ENCODE results near the gene DLGAP1.

The DLGAP1 gene

GRCh38 chr18:3886575-3887322 is 568.4 kb downstream of the DLGAP1 start:
- no peak for DNase-seq (ENCODE audit: extremely low spot score)
- ChIA-PET POLR2A (no interaction called here), CTCF (interaction anchor here (0.7 kb wide), 1 partner anchor 107 kb away, joined by 3 read pairs; no protein-coding TSS in a partner anchor)
- no peak for TF ChIP-seq HDGF (IDR thresholded peaks at IDR 0.05; ENCODE audit: borderline replicate concordance)
- TF ChIP-seq CTBP1 (IDR thresholded peaks at IDR 0.05; ENCODE audit: borderline replicate concordance), result no peak
- TF ChIP-seq SP1 (IDR thresholded peaks at IDR 0.05), result no peak
- no peak for TF ChIP-seq NFRKB (IDR thresholded peaks at IDR 0.05)
- no peak for TF ChIP-seq L3MBTL2 (conservative IDR thresholded peaks at IDR 0.05)
- no peak for TF ChIP-seq FOXK2 (IDR thresholded peaks at IDR 0.05)
- TF ChIP-seq FOXM1 (IDR thresholded peaks at IDR 0.05; ENCODE audit: borderline replicate concordance), result no peak
- no peak for TF ChIP-seq FOXA1 (IDR thresholded peaks at IDR 0.05)
- TF ChIP-seq LEF1 (IDR thresholded peaks at IDR 0.05; ENCODE audit: borderline replicate concordance), result no peak
- TF ChIP-seq ELF4 (IDR thresholded peaks at IDR 0.05), result no peak
- no peak for TF ChIP-seq ZNF384 (IDR thresholded peaks at IDR 0.05)

- no peak for TF ChIP-seq TARDBP (IDR thresholded peaks at IDR 0.05)
- TF ChIP-seq ZNF384 (IDR thresholded peaks at IDR 0.05), result no peak
- TF ChIP-seq FOXA1 (IDR thresholded peaks at IDR 0.05), result no peak
- no peak for TF ChIP-seq BHLHE40 (IDR thresholded peaks at IDR 0.05; ENCODE audit: borderline replicate concordance)
- no peak for TF ChIP-seq CTBP1 (IDR thresholded peaks at IDR 0.05; ENCODE audit: borderline replicate concordance)
- TF ChIP-seq PKNOX1 (IDR thresholded peaks at IDR 0.05), result no peak
- TF ChIP-seq HDGF (IDR thresholded peaks at IDR 0.05; ENCODE audit: borderline replicate concordance), result no peak
- no peak for TF ChIP-seq FOXM1 (IDR thresholded peaks at IDR 0.05; ENCODE audit: borderline replicate concordance)
- no peak for TF ChIP-seq L3MBTL2 (conservative IDR thresholded peaks at IDR 0.05)
- TF ChIP-seq SP1 (IDR thresholded peaks at IDR 0.05), result no peak
- TF ChIP-seq NFRKB (IDR thresholded peaks at IDR 0.05), result no peak
- TF ChIP-seq ELF4 (IDR thresholded peaks at IDR 0.05), result no peak
- no peak for TF ChIP-seq FOXK2 (IDR thresholded peaks at IDR 0.05)
- no peak for TF ChIP-seq LEF1 (IDR thresholded peaks at IDR 0.05; ENCODE audit: borderline replicate concordance)
- no peak for TF ChIP-seq ARNT (IDR thresholded peaks at IDR 0.05)
- ChIA-PET POLR2A (no interaction called here), CTCF (interaction anchor here (0.9 kb wide), 1 partner anchor 16 kb away, joined by 3 read pairs; no protein-coding TSS in a partner anchor)
- DNase-seq (ENCODE audit: extremely low spot score), result peak; percentile 18
Observed at GRCh38 chr18:3885209-3885792, 569.8 kb downstream of the DLGAP1 start.

- DNase-seq (ENCODE audit: extremely low spot score), result no peak
- ChIA-PET CTCF (interaction anchor here (0.6 kb wide), 1 partner anchor 108 kb away, joined by 5 read pairs; no protein-coding TSS in a partner anchor), POLR2A (no interaction called here)
- no peak for TF ChIP-seq SP1 (IDR thresholded peaks at IDR 0.05)
- no peak for TF ChIP-seq SUZ12 (IDR thresholded peaks at IDR 0.05)
- no peak for TF ChIP-seq BHLHE40 (IDR thresholded peaks at IDR 0.05; ENCODE audit: borderline replicate concordance)
- TF ChIP-seq FOXK2 (IDR thresholded peaks at IDR 0.05), result no peak
- TF ChIP-seq ZNF384 (IDR thresholded peaks at IDR 0.05), result no peak
- no peak for TF ChIP-seq HDGF (IDR thresholded peaks at IDR 0.05; ENCODE audit: borderline replicate concordance)
- no peak for TF ChIP-seq ELF4 (IDR thresholded peaks at IDR 0.05)
Observed at GRCh38 chr18:3879836-3880120, 575.3 kb downstream of the DLGAP1 start.

GRCh38 chr18:3879114-3879835 is 575.8 kb downstream of the DLGAP1 start:
- DNase-seq (ENCODE audit: extremely low spot score), result no peak
- POLR2A ChIA-PET, result no interaction called here
- TF ChIP-seq FOXK2 (IDR thresholded peaks at IDR 0.05) (no peak), SUZ12 (IDR thresholded peaks at IDR 0.05) (no peak), CTBP1 (IDR thresholded peaks at IDR 0.05; ENCODE audit: borderline replicate concordance) (no peak), BHLHE40 (IDR thresholded peaks at IDR 0.05; ENCODE audit: borderline replicate concordance) (no peak)
- CTCF ChIA-PET, result interaction anchor here (0.6 kb wide), 1 partner anchor 107 kb away, joined by 5 read pairs; no protein-coding TSS in a partner anchor

- no peak for TF ChIP-seq CTBP1 (IDR thresholded peaks at IDR 0.05; ENCODE audit: borderline replicate concordance)
- TF ChIP-seq TARDBP (IDR thresholded peaks at IDR 0.05), result no peak
- TF ChIP-seq LEF1 (IDR thresholded peaks at IDR 0.05; ENCODE audit: borderline replicate concordance), result no peak
- TF ChIP-seq NFRKB (IDR thresholded peaks at IDR 0.05), result no peak
- TF ChIP-seq SP1 (IDR thresholded peaks at IDR 0.05), result no peak
- TF ChIP-seq L3MBTL2 (conservative IDR thresholded peaks at IDR 0.05), result no peak
- TF ChIP-seq BHLHE40 (IDR thresholded peaks at IDR 0.05; ENCODE audit: borderline replicate concordance), result no peak
- no peak for TF ChIP-seq FOXA1 (IDR thresholded peaks at IDR 0.05)
- no peak for TF ChIP-seq PKNOX1 (IDR thresholded peaks at IDR 0.05)
- TF ChIP-seq ELF4 (IDR thresholded peaks at IDR 0.05), result no peak
- no peak for TF ChIP-seq ARNT (IDR thresholded peaks at IDR 0.05)
- TF ChIP-seq ZNF384 (IDR thresholded peaks at IDR 0.05), result no peak
- CTCF ChIA-PET, result interaction anchor here (0.5 kb wide), 1 partner anchor 581 kb away, joined by 3 read pairs; no protein-coding TSS in a partner anchor
- POLR2A ChIA-PET, result no interaction called here
- DNase-seq (ENCODE audit: extremely low spot score), result no peak
Observed at GRCh38 chr18:3878401-3878800, 576.7 kb downstream of the DLGAP1 start.

DNA sequence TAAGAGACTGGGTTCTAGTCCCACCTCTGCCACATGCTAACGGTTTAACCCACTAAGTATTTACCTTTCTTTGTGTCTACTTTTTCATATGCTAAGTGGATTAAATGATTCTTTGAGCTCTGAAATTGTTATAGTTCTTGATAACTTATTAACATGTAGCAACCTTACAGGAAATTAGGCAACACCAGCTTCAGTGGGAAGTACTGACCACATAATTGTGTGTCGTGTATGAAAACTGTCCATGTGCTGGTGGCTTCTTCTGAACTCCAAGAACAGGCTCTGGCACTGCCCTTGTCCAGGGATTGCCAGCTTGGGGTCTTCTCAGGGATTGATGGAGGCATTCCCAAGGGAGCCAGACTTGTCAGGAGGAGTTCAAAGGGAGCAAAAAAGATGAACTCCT is 577.4 kb downstream of the DLGAP1 start:
- POLR2A ChIA-PET, result no interaction called here
- TF ChIP-seq FOXM1 (IDR thresholded peaks at IDR 0.05; ENCODE audit: borderline replicate concordance), result no peak
- no peak for TF ChIP-seq FOXA1 (IDR thresholded peaks at IDR 0.05)
- TF ChIP-seq NFRKB (IDR thresholded peaks at IDR 0.05), result no peak
- no peak for TF ChIP-seq LEF1 (IDR thresholded peaks at IDR 0.05; ENCODE audit: borderline replicate concordance)
- TF ChIP-seq ARNT (IDR thresholded peaks at IDR 0.05), result no peak
- TF ChIP-seq L3MBTL2 (conservative IDR thresholded peaks at IDR 0.05), result no peak
- no peak for TF ChIP-seq ZNF384 (IDR thresholded peaks at IDR 0.05)
- TF ChIP-seq FOXK2 (IDR thresholded peaks at IDR 0.05), result no peak
- no peak for TF ChIP-seq SUZ12 (IDR thresholded peaks at IDR 0.05)
- TF ChIP-seq TARDBP (IDR thresholded peaks at IDR 0.05), result no peak
- DNase-seq (ENCODE audit: extremely low spot score), result no peak
- CTCF ChIA-PET, result interaction anchor here (0.5 kb wide), 1 partner anchor 581 kb away, joined by 3 read pairs; no protein-coding TSS in a partner anchor
